ENCODE measurements around the gene PSMB3. TPM values are rescaled to one million over a fixed set of nuclear protein-coding genes. Genes with fewer than 3 reads are reported as not detected.

PSMB3 gene
- polyA plus RNA-seq, 3 donors, result 105 to 120 (median 109) TPM

GRCh38 chr17:38728290-38728831 lies 24.2 kb upstream of the PSMB3 start:
- DNase-seq (ENCODE audit: extremely low read depth in 1 of 11, low read depth in 9 of 11, low spot score in 4 of 11), result no peak

- no peak for DNase-seq (ENCODE audit: extremely low read depth in 1 of 11, low read depth in 9 of 11, low spot score in 4 of 11)
Observed at GRCh38 chr17:38729368-38729885, 23.1 kb upstream of the PSMB3 start.

- DNase-seq (ENCODE audit: extremely low read depth in 1 of 11, low read depth in 9 of 11, low spot score in 4 of 11), result peak in 3 of 11 donors; percentile 78 to 81 (median 79)
Observed at GRCh38 chr17:38729886-38730525, 22.5 kb upstream of the PSMB3 start, which contains the start of gene CISD3. Gene CISD3 (plus strand): TSS chr17:38730341. CDS start chr17:38730359, 18 bp downstream.

GRCh38 chr17:38730526-38731379 lies 21.8 kb upstream of the PSMB3 start:
- no peak for DNase-seq (ENCODE audit: extremely low read depth in 1 of 11, low read depth in 9 of 11, low spot score in 4 of 11)

- no peak for DNase-seq (ENCODE audit: extremely low read depth in 1 of 11, low read depth in 9 of 11, low spot score in 4 of 11)
Observed at GRCh38 chr17:38731526-38732294, 20.8 kb upstream of the PSMB3 start.

- DNase-seq (ENCODE audit: extremely low read depth in 1 of 11, low read depth in 9 of 11, low spot score in 4 of 11), result no peak
Observed at GRCh38 chr17:38732376-38733281, 19.9 kb upstream of the PSMB3 start.

GRCh38 chr17:38733282-38733981 lies 19.1 kb upstream of the PSMB3 start:
- no peak for DNase-seq (ENCODE audit: extremely low read depth in 1 of 11, low read depth in 9 of 11, low spot score in 4 of 11)

- DNase-seq (ENCODE audit: extremely low read depth in 1 of 11, low read depth in 9 of 11, low spot score in 4 of 11), result no peak
Observed at GRCh38 chr17:38733982-38734973, 18.3 kb upstream of the PSMB3 start.

GRCh38 chr17:38735161-38735997 lies 17.2 kb upstream of the PSMB3 start:
- DNase-seq (ENCODE audit: extremely low read depth in 1 of 11, low read depth in 9 of 11, low spot score in 4 of 11), result no peak

- no peak for DNase-seq (ENCODE audit: extremely low read depth in 1 of 11, low read depth in 9 of 11, low spot score in 4 of 11)
Observed at GRCh38 chr17:38738007-38738662, 14.4 kb upstream of the PSMB3 start.

GRCh38 chr17:38738686-38739085 lies 13.9 kb upstream of the PSMB3 start:
- DNase-seq (ENCODE audit: extremely low read depth in 1 of 11, low read depth in 9 of 11, low spot score in 4 of 11), result no peak

GRCh38 chr17:38739305-38739704 lies 13.2 kb upstream of the PSMB3 start:
- DNase-seq (ENCODE audit: extremely low read depth in 1 of 11, low read depth in 9 of 11, low spot score in 4 of 11), result no peak

- DNase-seq (ENCODE audit: extremely low read depth in 1 of 11, low read depth in 9 of 11, low spot score in 4 of 11), result no peak
Observed at GRCh38 chr17:38740044-38740443, 12.5 kb upstream of the PSMB3 start.

- DNase-seq (ENCODE audit: extremely low read depth in 1 of 11, low read depth in 9 of 11, low spot score in 4 of 11), result no peak
Observed at GRCh38 chr17:38740806-38741205, 11.7 kb upstream of the PSMB3 start.

- no peak for DNase-seq (ENCODE audit: extremely low read depth in 1 of 11, low read depth in 9 of 11, low spot score in 4 of 11)
Observed at GRCh38 chr17:38741461-38741860, 11.1 kb upstream of the PSMB3 start.
